NCI-H1092 (cell line): ENCODE results near the gene CEP170.
A peak's percentile ranks its signal among the peaks of the same experiment; 100 is the strongest.

Experiments used
- DNase-seq: peaks from one replicate; lab custom pipeline; 2025; lab: John Stamatoyannopoulos, UW

Gene CEP170

DNA sequence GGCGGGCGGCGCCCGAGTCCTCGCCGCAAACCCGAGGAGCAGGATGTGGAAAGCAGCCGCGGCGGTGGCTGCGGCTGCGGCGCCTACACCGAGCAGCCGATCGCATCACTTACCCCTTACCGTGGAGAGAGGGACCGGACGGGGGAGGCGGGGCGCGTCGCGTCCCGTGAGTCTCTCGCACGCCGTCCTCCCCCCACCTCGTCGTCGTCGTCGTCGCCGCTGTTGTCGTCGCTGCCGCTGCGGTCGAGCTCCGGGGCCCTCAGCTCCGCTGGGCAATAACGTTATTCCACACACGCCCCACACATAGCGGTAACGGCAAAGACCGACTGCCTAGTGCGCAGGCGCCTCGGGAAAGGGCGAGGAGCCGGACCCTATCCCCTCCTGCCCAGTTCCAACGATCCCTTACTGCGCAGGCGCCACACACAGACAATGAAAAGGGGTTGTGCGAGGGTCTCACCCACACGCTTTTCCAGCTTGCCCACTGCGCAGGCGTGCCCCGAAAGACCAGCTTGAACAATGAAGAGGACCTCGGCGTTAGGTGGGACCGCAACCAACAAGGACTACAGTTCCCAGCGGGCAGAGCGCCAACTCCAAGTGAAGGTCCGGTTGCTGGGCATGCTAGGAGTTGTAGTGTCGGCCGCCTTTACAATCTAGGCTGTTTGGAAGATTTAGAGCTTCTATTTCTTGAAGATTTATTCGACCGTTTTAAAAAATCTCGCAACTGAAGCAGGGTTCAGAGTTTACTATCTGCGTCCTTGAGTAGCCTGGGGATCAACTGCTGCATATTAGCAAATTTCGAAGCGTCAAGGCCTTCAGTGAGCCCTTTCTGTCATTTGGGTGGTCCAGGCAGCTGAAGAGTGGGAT lies at the start of gene CEP170:
Gene CEP170 (minus strand): TSS at position 355 of the 864 bp plus-strand sequence. CDS start 30,001 bp downstream, outside the sequence.
- peak; percentile 100 for DNase-seq

DNA sequence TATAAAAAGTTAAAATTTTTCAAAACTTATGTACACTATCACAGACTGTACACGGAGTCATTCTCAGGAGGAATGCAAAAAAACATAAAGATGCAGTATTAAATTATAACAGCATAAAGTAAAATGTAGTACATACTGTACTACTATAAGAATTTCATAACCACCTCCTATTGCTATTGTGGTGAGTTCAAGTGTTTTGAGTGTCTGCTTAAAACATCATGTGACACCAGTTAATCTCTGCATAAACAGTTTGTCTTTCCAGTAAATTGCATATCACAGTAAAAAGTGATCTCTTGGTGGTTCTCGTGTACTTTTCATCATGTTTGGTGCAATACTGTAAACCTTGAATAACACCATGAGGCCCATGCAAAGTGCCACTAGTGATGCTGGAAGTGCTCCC lies 46.0 kb upstream of the CEP170 start:
- DNase-seq: no peak

DNA sequence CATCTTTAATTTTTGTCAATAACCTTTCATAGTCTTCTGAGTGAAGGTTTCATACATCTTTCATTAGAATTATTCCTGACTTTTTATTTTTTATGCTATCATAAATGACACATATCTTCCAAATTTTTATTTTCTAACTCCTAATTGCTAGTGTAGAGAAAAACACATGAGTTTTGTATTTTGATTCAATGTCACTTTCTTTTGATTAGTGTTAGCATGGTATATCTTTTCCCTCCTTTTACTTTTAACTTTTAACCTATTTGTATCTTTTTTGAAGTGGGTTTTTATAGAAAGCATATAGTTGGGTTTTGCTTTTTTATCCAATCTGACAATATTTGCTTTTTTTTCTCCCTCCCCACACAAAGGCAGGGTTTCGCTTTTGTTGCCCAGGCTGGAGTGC lies 44.0 kb upstream of the CEP170 start:
- DNase-seq: no peak

DNA sequence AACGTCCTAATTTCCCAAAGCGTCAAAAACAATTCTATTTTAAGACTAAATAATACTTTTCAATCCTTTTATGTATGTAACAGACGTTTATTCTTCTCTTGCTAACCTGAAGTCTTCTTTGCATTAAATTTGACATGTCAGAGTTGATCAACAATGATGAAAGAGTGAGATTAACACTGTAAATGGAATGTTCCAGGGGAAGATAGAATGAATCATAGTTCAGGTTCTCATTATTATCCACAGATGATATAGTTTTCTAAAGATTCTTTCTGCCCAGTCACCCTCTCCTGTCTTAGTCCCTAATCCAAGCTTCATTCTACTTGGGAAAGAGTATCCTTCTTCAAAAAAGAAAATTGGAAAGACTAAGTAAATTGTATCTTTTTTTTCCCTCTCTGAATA lies 39.6 kb upstream of the CEP170 start:
- DNase-seq: no peak

DNA sequence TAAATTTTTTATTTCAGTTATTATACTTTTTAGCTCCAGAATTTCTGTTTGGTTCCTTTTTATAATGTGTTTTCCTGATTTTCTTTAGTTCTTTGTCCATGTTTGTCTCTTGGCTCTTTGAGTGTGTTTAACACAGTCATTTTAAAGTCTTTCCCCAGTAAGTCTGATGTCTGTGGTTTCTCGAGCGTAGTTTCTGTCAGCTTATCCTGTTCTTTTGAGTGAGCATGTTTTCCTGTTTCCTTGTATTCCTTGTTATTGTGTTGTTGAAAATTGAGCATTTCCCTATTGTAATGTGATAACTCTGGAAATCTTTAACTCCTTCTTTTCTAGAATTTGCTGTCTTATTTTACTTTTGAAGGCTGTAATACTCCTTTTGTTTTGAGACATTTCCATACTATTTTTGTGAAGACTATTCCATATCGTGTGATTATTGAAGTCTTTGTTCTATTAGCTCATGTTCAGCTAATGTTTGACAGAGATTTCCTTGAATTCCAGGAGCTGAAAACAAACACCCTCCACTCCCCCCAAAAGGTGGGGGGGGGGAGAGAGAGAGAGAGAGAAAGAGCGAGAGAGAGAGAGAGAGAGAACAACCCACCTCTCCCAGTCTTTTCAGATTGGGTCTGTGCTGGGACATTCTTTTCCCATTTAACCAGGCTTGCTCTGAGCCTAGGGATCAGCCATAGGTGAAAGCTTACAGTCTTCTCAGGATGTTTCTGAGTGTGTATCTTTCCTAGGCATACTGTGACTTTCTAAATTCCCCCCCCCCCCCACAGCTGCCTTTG lies 39.1 kb upstream of the CEP170 start:
- DNase-seq: no peak

DNA sequence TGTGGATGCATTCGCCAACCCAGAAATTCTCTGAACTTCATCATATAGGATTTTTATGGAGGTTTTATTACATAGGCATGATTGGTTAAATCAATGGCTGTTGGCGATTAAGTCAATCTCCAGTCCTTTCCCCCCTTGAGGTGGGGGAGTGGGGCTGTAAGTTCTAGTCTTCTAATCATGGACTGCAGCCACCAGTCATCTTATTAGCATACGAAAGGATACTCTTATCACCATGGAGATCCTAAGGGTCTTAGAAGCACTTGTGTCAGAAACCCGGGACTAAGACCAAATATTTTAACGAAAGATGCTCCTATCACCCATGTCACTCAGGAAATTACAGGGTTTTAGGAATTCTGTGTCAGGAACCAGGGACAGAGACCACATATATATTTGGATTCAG lies 37.0 kb upstream of the CEP170 start:
- no peak for DNase-seq

DNA sequence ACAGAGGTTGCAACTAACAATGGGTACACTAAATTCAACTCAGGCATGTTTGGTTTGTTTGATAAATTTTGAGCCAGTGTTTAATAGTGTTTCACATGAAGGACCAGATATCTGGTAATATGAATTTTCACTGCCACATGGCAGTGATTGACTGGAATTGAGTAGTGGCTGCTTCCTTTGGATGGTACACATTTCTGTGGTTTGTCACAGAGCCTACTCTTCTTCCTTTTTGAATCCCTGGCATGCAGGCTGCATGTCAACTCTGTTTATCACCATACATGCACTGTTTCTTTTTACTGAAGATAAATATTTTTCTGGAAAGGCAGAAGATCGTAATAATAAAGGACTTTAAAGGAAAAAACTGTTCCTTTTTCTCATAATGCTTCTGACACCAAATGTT lies 36.2 kb upstream of the CEP170 start:
- DNase-seq: no peak

DNA sequence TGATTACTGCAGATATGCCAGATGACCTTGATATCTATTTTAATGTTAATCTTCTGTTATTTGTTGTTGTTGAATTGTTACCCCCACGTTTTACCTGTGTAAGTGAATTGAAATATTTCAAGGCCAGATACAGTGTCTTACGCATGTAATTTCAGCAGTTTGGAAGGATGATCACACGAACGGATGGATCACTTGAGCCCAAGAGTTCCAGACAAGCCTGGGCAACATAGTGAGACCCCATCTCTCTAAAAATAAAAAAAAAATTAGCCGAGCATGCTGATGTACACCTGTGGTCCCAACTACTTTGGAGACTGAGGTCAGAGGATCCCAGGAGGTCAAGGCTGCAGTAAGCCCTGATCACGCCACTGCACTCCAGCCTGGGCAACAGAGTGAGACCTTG lies 33.0 kb upstream of the CEP170 start:
- DNase-seq: no peak

DNA sequence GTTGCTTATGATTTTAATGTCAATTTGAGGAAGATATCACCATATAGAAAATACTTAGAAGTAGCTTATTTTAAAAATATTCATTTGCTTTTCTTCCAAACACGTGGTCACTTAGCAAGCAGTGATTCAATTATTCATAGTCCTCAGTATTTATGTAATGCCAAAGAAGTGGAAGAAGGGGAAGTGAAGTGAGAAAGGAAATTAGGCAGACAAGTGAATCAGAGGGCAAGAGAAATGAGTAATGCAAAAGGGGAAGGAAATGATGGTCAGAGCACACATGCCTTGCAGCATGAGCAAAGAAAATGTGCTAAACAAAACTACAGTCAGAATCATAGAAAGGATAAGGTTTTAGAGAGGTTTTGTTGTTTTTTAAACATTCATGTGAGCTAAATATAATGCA lies 32.6 kb upstream of the CEP170 start:
- no peak for DNase-seq

DNA sequence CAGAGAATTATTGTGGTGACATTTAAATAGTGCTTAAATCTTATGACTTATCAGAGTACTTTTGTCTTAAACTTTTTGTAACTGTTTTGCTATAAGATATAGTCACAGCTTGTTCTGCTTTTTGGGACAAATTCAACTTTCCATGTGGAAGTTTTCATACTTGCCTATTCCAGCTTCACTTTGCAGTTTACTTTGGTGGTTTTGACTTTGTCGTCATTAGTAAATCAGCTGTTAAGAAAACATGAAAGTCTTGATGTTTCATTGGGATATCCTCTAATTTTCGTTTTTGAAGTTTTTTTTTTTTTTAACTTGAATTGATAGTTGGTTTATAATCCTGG lies 32.0 kb upstream of the CEP170 start:
- no peak for DNase-seq

DNA sequence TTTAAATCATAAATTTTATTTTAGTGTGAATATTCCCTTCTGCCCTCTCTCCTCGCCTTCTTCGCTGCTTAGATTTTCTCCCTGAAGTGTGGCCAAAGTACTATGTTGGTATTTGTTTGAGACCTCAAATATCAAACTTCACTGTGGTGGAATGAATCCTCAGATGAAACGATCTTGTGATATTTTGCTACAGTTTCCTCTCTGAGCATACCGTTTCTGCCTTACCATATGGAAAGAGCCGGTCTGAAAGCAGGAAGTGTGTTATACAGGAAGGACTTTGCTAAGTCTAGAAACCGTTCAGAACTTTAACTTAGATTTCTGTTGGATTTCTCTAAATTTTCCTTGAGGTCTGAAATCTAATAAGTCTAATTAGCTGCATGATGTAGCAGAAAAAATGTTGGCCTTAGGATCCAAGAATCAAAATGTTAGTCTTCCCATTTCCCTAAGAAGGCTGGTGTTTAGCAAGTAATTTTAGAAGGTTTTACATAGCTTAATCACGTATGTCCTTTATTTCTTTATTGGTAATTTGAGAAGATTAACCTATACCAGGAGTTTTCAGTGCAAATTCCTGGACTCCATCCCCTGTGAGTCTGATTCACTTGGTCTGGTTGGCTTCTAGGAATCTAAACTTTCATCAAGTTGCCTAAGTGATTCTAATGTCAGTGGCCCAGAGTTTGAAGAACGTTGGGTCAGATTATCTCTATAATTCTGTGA lies 31.5 kb upstream of the CEP170 start:
- DNase-seq: no peak

DNA sequence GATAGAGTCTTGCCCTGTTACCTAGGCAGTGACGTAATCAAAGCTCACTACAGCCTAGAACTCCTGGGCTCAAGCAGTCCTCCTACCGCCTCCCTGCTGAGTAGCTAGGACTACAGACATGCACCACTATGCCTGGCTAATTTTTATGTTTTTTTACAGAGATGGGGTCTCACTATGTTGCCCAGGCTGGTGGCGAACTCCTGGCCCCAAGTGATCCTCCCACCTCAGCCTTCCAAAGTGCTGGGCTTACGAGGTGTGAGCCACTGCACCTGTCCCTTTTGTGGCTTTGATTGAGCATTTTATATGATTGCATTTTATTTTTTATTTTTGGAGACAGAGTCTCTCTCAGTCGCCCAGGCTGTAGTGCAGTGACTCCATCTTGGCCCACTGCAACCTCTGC lies 26.6 kb upstream of the CEP170 start:
- no peak for DNase-seq

DNA sequence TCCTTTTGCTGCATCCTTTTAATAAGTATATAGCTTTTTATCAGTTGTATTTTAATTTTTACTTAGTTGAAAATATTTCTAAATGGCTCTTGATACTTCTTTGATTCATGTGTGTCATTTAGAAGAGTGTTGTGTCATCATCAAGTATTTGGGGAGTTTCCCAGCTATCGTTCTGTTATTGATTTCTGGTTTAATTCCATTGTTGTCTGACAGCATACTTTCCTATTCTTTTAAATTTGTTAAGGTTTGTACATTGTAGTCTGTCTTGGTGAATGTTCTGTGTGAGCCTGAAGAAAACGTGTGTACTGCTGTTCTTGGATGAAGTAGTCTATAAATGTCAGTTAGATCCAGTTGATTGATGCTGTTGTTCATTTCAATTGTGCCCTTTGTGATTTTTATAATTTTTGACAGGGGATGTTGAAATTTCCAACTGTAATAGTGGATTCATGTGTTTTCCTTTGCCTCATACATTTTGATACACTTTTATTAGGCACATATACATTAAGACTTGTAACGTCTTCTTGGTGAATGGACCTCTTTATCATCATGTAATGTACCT lies 25.6 kb upstream of the CEP170 start:
- no peak for DNase-seq

DNA sequence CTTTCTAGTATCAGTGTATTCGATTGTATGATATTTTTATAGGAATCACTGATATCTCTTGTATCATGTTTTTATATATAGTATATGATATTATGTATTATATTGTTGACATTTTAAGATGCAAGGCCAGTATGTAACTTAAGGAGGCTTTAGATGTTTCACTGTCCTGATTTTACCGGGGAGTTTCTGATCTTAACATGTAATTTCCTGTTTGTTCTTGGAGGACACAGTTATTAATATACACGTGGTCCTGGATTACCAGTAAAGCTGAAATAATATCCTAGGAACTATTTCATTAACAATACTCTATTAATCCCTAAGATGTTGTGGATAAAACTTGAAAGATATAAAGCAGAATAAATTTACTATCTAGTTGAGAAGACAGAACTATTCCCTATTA lies 20.2 kb upstream of the CEP170 start:
- no peak for DNase-seq

DNA sequence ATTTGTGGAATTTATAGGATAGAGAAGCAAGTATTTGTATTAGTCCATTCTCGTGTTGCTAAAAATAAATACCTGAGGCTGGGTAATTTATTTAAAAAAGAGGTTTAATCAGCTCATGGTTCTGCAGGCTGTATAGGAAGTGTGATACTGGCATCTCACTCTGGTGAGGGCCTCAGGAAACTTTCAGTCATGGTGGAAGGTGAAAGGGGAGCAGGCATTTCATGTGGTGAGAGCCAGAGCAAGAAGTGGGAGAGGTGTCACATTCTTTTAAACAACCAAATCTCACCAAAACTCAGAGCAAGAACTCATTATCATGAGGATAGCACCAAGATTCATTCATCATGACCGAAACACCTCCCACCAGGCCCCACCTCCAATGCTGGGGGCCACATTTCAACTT lies 18.9 kb upstream of the CEP170 start:
- no peak for DNase-seq

DNA sequence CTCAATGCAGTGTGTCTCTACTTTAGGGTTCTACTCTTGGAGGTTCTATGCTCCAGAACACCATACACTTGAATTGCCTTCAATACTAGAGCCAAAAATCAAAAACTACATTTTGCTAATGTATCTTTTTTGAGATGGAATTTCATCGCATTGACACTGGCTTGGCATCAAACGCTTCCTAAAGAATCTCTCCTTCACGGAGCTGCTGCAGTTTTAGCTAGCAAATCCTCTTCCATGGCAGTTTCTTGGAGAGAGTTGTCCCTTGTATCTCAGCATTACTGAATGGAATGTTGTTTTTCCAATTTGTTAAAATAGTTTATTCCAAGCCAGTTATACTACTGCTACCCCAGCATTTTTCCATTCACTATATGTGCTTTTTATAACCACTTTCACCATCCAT lies 18.4 kb upstream of the CEP170 start:
- no peak for DNase-seq

DNA sequence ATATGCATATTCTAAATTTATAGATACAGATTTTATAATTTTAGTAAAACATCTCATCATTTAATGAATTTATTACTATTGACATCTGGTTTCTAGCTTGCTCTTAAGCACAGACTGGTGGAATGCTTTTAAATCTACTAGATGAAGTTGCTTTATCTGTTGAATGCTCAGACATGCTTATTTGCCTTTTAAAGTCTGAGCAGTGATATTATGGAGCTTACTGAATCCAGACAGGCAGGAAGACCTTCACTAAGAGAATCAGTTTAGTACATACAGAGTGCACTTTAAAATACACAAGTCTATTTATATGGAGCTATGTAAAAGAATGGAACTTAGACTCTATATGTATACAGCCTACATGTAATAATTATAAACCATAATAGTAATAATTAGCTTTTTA lies 17.3 kb upstream of the CEP170 start:
- no peak for DNase-seq

DNA sequence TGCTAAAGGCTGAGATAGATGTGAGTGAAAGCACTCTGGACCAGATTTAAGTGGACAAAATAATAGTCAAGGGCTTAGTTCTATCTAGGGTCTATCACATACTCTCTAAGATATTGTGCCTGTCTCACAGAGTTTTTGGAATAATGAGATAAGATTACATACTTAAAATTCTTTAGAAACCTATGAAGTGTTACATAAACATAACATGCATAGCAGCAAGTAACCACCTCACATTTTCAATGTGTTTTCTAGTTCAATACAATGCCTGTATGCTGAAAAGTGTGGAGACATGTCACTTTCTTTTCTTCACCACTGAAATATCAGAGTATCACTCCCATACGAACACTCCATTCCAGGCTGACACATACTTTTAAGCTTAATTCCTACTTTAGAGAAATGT lies 16.9 kb upstream of the CEP170 start:
- DNase-seq: no peak

DNA sequence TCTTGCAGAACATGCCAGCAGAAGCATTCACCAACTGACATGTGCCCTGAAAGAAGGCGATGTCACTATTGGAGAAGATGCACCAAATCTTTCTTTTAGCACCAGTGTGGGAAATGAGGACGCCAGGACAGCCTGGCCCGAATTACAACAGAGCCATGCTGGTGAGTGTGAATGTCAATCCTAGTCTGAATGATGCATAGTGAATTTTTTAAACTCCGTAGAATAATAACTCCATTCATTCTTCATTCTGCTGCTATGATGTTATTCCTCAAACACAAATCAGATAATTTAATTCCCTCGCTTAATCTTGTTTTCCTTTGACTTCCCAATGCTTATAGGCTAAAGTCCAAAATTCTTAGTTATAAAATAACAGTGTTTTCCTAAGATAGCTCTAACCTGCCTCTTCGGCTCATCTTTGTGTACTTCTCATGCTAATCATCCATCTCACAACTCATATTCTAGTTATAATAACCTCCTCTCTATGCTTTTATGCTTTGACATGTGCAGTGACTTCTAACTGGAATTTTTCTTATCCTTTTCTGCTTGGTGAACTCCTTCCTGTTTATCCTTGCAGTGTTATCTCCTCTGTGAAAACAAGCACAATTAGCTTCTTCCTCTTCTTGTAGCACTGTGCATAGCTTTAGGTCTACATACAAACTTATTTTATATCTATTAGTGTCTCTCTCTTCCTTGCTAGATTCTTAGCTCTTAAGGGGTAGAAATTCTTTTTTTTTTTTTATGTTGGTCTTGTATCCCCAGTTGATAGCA lies 15.2 kb upstream of the CEP170 start:
- DNase-seq: no peak

DNA sequence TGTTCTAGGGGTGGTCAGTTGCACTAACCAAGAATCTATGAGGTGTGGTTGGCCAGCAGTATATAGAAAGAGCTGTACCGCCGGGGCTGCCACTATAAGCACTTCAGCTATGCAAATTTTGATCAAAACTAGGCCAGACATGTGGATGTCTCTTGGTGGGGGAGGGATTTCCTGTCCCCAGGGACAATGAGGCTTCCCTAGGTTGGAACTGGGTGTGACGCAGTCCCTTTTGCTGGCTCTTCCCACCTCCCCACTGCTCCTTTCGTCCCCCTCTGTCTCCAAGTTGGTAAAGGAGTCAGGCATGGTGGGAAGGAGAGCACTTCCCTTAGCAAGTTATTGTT lies 14.3 kb upstream of the CEP170 start:
- DNase-seq: no peak

DNA sequence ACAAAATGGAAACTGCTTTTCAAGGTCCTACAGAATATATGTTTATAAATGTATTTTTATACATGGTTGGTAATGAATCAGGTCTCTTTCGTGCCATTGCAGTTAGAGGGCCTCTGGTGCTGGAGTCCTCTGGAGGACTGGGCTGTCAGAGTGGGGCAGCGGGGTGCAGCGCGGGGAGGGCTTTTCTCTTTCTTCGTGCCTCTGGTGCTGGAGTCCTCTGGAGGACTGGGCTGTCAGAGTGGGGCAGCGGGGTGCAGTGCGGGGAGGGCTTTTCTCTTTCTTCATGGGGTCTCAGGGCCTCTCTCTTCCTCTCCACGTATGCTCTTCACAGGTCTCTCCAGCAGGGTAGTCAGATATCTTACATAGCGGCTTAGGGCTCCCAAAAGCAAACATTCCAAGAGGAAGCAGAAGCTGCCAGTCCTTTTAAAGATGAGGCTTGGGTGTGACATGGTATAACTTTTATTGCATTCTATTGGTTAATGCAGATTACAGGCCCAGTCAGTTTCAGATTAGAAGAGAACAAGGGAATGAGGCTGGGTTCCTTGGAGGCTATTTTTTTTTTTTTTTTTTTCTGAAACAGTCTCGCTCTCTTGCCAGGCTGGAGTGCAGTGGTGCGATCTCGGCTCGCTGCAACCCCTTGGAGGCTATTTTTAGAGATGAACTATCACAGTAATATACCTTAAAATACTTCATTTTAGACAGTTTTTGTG lies 13.8 kb upstream of the CEP170 start:
- no peak for DNase-seq
